Measurements from ENCODE around the gene CYTL1.
"Not testable (repeated sequence)": the region's sequence is repeated elsewhere in the genome, so short reads cannot be mapped to it uniquely, and the experiment has no call there.

Gene CYTL1

DNA sequence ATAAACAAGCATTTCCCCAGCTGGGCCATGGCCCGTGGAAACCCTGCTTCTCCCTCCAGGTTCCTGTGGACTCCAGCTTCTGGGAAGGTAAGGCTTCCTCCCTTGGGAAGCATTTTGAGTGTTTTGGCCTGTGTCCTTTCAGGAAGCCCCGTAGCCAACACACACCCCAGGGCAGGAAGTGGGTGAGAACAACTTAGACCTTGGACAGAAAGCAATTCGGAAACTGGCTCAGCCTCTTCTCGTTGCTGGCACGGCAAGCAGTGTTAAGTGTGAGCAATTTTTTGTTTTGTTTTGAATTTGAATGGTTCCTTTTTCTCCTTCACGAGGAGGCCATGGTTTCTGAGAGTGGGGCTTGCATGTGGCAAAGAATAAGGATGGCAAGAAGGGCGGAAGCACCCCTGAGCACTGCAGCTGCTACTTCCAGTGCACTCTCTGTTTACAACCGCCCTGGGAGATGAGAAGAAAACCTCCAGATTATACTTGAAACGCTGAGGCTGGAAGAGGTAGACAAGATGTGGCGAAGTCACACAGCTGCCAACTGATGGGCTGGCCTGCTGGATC, 14.1 kb upstream of the CYTL1 start:
- DNase-seq, result peak; percentile 70

DNA sequence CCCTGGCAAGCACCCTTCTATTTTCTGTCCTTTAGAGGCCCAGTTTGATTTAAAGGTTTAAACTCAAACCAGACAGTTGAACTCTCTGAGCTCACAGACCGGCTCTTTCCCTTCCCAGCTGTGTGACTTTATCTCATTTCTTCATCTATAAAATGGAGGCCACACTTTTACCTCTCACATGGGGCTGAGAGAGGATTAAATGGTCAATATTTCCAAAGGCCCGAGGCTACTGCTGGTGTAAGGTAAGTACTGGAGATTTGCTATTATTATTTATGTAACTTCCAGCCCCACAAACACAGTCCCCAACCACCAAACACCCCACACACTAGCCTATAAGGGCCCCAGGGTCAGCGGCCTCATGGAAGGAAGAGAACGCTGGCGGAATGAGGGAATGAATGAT, 13.6 kb upstream of the CYTL1 start:
- DNase-seq, result no peak

DNA sequence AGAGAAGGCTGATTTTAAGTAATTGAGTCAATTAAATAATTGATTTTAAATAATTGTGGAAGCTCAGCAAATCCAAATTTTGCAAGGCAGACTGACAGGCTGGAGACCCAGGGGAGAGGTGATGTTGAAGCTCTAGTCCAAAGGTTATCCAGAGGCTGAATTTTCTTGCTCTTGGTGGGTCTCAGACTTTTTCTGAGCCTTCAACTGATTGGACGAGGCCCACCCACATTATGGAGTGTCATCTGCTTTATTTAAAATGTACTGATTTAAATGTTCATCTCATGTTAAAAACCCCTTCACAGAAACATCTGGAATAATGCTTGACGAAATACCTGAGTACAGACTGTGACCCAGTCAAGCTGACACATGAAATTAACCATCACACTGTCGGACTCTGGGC, 11.7 kb upstream of the CYTL1 start:
- DNase-seq, result no peak

DNA sequence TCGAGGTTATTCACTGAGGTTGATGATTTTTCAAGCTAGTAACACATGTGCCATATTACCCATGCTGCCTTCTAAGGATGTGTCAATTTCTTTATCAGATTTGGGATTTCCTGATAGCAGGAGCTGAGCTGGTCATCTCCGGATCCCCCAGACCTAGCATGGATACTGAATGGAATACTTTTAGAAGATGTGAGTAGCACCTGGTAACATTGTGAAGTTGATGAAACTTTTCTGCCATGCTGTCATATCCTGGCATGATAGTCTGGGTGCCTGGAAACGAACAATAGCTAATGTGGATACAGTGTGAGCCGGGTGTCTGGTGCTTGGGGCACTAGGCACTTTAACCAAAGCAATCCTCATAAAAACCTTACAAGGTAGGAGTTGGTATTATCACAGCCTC, 11.0 kb upstream of the CYTL1 start:
- DNase-seq, result no peak

GRCh38 chr4:5029447-5029846, 10.2 kb upstream of the CYTL1 start:
- no peak for DNase-seq

GRCh38 chr4:5028480-5028879, 9.2 kb upstream of the CYTL1 start:
- no peak for DNase-seq

DNA sequence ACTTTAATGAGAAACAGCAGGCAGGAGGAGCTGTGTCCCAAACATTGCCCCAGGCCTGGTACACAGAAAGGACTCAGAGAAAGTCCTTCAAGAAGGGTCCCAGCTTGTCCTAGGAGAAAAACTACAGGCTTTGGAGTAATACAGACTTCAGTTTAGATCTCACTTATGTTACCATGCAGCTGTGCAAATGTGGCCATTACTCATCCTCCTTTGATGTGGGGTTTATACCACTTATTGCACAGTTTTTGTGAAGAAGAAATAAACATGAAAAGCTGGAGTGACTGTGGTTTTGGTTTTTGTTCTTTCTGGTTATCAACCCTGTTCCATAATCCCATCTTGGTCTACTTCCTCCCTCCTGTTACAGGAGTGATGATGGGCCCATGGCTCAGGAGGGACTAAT, 8.1 kb upstream of the CYTL1 start:
- no peak for DNase-seq

- DNase-seq, result no peak
Observed at GRCh38 chr4:5026371-5026770, 7.1 kb upstream of the CYTL1 start.

- no peak for DNase-seq
Observed at GRCh38 chr4:5024673-5025072, 5.4 kb upstream of the CYTL1 start.

DNA sequence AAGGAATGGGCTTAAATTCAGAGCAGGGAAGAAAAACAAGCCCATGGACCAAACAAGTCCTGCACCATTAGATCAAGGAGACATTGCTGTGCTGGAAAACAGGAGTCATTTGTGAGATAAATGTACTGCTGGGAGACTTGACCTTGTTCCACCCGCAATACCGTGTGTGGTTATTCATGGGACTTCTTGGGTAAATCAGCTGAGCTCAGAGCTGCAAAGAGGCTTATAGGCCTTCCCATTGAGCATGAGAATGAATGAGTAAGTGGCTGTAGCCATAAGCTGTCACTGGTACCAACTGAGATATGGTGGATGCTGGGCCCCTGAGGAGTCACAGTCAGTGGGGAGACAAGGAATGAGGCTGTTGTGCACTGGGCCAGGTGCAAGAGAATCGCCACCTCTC, 2.3 kb upstream of the CYTL1 start:
- no peak for DNase-seq

- DNase-seq, result no peak
Observed at GRCh38 chr4:5020341-5020740, 1.1 kb upstream of the CYTL1 start.

GRCh38 chr4:5019796-5020195, 538 bp upstream of the CYTL1 start:
- no peak for DNase-seq

- no peak for DNase-seq
Observed at GRCh38 chr4:5018603-5019002, 655 bp downstream of the CYTL1 start.

DNA sequence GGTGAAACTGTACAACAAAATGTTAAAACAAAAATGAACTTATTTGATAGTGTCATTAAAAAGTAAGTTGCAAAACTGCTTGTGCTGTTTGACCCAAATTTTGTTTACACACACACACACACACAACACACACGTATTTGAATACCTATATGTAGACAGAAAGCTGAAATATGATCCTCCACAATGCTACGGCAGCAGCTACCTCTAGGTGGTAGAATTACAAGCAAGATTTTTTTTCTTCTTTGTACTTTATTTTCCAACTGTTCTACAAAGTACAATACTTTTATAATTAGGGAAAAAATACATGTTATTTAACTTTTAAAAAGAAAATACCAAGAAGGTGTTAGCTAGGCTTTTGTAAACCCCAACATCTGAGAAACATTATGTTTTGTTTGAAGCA, 1.2 kb downstream of the CYTL1 start:
- no peak for DNase-seq

- DNase-seq, result no peak
Observed at GRCh38 chr4:5014007-5014682, 5.1 kb downstream of the CYTL1 start.

DNA sequence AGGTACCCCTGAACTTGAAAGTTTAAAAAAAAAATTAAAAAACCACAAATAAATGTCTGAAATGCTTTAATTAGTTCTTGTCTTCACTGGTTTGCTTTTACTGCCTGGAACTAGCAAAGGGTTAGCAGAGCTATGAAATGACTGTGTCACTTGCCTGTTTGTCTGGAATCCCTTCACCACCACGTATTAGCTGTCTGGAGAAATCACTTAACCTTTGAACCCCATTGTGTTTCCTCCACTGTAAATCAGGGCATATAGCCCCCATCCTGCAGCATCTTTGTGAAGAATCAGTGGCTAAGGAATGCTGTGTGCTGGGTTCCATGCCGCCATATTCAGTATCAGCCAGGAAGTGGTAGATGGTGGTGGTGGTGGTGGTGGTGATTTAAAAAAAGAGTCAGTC, 6.3 kb downstream of the CYTL1 start:
- no peak for DNase-seq

DNA sequence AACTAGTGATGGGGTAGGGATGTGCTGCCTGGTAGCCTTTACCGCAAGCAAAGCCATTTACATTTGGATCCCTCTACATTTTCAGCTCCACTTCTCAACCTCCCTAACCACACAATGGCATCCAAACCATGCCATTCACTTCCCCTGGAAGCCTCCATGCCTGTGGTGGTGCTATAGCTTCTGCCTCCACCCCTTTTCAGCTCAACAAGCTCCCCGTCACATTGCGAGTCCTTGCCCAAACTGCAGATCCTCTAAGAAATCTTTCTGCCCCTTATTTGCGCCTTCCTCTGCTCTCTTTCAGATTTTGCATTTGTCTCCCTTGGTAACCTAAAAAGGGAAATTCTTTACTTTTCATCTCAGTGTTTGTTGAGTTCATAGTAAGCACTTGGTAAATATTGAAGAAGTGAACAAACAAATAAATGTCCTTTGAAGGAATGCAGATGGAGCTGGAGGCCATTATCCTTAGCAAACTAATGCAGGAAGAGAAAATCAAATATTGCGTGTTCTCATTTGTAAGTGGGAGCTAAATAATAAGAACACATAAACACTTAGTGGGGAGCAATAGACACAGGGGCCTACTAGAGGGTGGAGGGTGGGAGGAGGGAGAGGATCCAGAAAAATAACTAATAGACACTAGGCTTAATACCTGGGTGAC, 6.9 kb downstream of the CYTL1 start:
- no peak for DNase-seq

DNA sequence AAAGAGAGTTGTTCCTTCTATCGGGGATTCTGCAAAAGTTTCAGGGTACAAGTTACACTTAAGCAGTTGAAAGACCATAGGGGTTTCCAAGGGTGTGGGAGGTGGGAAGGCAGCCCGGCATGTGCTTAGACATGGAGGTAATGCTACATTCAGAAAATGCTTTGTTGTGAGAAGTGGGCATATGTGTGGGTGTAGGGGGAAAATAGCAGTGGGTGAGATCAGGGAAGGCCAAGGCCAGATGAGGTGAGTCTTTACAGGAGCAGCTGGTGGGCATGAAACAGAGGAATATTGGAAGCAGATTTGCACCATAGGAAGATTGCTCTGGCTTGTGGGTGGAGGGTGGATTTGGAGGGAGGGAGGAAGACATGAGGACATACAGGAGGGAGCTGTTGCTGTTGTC, 8.3 kb downstream of the CYTL1 start:
- DNase-seq, result no peak

GRCh38 chr4:5009796-5010195, 9.5 kb downstream of the CYTL1 start:
- no peak for DNase-seq

GRCh38 chr4:5006932-5007331, 12.3 kb downstream of the CYTL1 start:
- not testable (repeated sequence) for DNase-seq

DNA sequence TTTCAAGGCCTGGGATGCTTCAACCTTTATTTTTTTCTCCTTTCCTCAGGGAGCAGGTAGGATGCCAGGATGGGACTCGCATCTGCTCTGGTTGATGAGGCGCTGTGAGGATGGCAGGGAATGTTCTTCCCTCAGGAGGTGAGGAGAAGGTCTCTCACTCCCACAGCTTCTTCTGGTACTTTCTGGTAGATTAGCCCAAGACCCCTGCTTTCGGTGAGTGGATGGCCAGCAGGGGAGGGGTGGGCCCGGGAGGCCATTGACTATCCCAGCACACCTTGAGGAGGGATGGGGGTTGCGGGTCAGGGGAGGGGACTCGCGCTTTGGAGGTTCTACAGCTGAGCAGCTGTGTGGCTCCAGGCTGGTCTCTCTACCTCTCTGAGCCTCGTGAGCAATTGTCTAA, 14.8 kb downstream of the CYTL1 start:
- no peak for DNase-seq

DNA sequence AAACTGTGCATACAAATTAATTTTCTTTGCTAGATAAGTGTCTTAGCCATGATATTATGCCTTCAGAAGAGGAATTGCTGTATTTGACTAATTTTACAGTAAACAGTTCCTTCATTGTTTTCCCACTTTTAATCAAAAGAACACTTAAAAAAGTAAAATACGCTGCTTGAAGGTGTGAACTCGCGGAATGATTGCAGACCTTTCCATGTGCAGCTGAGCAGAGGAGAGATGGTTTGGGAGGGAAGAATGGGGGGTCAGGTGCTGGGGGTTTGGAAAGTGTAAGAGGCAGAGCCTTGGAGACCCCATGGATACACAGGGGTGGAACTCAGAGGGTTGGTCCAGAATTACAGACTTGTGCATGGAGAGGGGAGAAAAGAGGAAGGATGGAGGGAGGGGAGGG, 15.3 kb downstream of the CYTL1 start:
- DNase-seq, result no peak

GRCh38 chr4:5003372-5003857, 15.8 kb downstream of the CYTL1 start:
- no peak for DNase-seq

DNA sequence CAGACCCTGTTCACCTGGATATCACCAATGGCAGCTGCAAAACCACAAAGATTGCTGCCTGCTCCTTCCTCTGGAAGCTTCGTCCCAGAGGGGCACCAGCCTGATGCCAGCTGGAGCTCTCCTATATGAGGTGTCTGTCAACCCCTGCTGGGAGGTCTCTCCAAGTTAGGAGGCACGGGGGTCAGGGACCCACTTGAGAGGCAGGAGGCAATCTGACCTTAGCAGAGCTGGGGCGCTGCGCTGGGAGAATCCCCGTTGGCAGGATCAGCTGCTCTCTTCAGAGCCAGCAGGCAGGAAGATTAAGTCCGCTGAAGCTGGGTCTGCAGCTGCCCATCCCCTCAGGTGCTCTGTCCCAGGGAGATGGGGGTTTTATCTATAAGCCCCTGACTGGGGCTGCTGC, 17.6 kb downstream of the CYTL1 start:
- not testable (repeated sequence) for DNase-seq

- DNase-seq, result not testable (repeated sequence)
Observed at GRCh38 chr4:4996935-4997334, 22.3 kb downstream of the CYTL1 start.

All from left hindlimb (tissue), 1 donor.